Measurements from ENCODE around the gene FILIP1.

FILIP1 gene

GRCh38 chr6:75291744-75292143 is 201.9 kb downstream of the FILIP1 start:
- no peak for DNase-seq (ENCODE audit: low read depth in 2 of 2)

GRCh38 chr6:75291331-75291730 is 202.3 kb downstream of the FILIP1 start:
- no peak for DNase-seq (ENCODE audit: low read depth in 2 of 2)

- DNase-seq (ENCODE audit: low read depth in 2 of 2) = no peak
These were observed 203.3 kb downstream of the FILIP1 start for GRCh38 chr6:75290136-75290945.

GRCh38 chr6:75288023-75288422 is 205.6 kb downstream of the FILIP1 start:
- DNase-seq (ENCODE audit: low read depth in 2 of 2) = no peak

- DNase-seq (ENCODE audit: low read depth in 2 of 2) = no peak
These were observed 206.2 kb downstream of the FILIP1 start for GRCh38 chr6:75287424-75287823.

GRCh38 chr6:75286955-75287354 is 206.6 kb downstream of the FILIP1 start:
- no peak for DNase-seq (ENCODE audit: low read depth in 2 of 2)

- DNase-seq (ENCODE audit: low read depth in 2 of 2) = no peak
These were observed 208.3 kb downstream of the FILIP1 start for GRCh38 chr6:75285283-75285639.

- peak; percentile 89 to 94 for DNase-seq (ENCODE audit: low read depth in 2 of 2)
These were observed 208.8 kb downstream of the FILIP1 start, which contains the start of gene TMEM30A for GRCh38 chr6:75284632-75285282. Gene TMEM30A, minus strand, starts transcription at chr6:75284792. Its CDS starts 154 bp downstream, at chr6:75284638.

GRCh38 chr6:75283907-75284631 is 209.5 kb downstream of the FILIP1 start:
- peak in 1 of 2 donors; percentile 9 for DNase-seq (ENCODE audit: low read depth in 2 of 2)

GRCh38 chr6:75282706-75283105 is 210.9 kb downstream of the FILIP1 start:
- DNase-seq (ENCODE audit: low read depth in 2 of 2) = no peak

GRCh38 chr6:75281653-75282052 is 211.9 kb downstream of the FILIP1 start:
- DNase-seq (ENCODE audit: low read depth in 2 of 2) = no peak

- no peak for DNase-seq (ENCODE audit: low read depth in 2 of 2)
These were observed 213.3 kb downstream of the FILIP1 start for GRCh38 chr6:75280131-75280855.

- no peak for DNase-seq (ENCODE audit: low read depth in 2 of 2)
These were observed 214.2 kb downstream of the FILIP1 start for GRCh38 chr6:75279418-75279817.

GRCh38 chr6:75278474-75279077 is 215.0 kb downstream of the FILIP1 start:
- no peak for DNase-seq (ENCODE audit: low read depth in 2 of 2)

- no peak for DNase-seq (ENCODE audit: low read depth in 2 of 2)
These were observed 218.5 kb downstream of the FILIP1 start for GRCh38 chr6:75275067-75275466.

- DNase-seq (ENCODE audit: low read depth in 2 of 2) = no peak
These were observed 220.6 kb downstream of the FILIP1 start for GRCh38 chr6:75273009-75273408.

GRCh38 chr6:75272145-75272840 is 221.3 kb downstream of the FILIP1 start:
- DNase-seq (ENCODE audit: low read depth in 2 of 2) = no peak

GRCh38 chr6:75268988-75269354 is 224.6 kb downstream of the FILIP1 start:
- DNase-seq (ENCODE audit: low read depth in 2 of 2) = no peak

GRCh38 chr6:75268121-75268987 is 225.2 kb downstream of the FILIP1 start:
- no peak for DNase-seq (ENCODE audit: low read depth in 2 of 2)

GRCh38 chr6:75267461-75267860 is 226.1 kb downstream of the FILIP1 start:
- DNase-seq (ENCODE audit: low read depth in 2 of 2) = no peak

Measured in stimulated activated CD4-positive, alpha-beta T cell treated with anti-CD3 and anti-CD28 coated beads, Interleukin-4, amount 100 ng/mL, for 48 hours (primary cell).